ENCODE results near the gene RNASE9. TPM values are rescaled to one million over a fixed set of nuclear protein-coding genes. Genes with fewer than 3 reads are reported as not detected.

Gene RNASE9
- total RNA-seq, 4 donors from 2014 or later, result not detected

DNA sequence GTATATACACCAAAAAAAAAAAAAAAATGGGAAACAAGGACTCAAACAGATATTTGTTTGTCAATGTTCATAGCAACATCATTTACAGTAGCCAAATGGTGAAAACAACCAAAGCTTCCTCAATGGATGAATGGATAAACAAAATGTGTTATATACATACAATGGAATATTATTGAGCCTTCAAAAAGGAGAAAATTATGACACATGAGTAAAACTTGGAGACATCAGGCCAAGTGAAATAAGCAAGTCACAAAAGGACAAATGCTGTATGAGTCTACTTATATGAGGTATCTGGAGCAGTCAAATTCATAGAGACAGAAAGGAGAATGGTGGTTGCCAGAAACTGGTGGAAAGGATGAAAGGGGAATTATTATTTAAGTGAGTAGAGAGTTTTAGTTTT lies 7.8 kb downstream of the RNASE9 start:
- TF ChIP-seq CTCF (IDR thresholded peaks at IDR 0.05; ENCODE audit: low read depth), result no peak

- no peak for TF ChIP-seq CTCF (IDR thresholded peaks at IDR 0.05; ENCODE audit: low read depth)
These were observed 9.2 kb downstream of the RNASE9 start for GRCh38 chr14:20551606-20552005.

- TF ChIP-seq CTCF (IDR thresholded peaks at IDR 0.05; ENCODE audit: low read depth), result no peak
These were observed 9.9 kb downstream of the RNASE9 start for GRCh38 chr14:20550926-20551325.

DNA sequence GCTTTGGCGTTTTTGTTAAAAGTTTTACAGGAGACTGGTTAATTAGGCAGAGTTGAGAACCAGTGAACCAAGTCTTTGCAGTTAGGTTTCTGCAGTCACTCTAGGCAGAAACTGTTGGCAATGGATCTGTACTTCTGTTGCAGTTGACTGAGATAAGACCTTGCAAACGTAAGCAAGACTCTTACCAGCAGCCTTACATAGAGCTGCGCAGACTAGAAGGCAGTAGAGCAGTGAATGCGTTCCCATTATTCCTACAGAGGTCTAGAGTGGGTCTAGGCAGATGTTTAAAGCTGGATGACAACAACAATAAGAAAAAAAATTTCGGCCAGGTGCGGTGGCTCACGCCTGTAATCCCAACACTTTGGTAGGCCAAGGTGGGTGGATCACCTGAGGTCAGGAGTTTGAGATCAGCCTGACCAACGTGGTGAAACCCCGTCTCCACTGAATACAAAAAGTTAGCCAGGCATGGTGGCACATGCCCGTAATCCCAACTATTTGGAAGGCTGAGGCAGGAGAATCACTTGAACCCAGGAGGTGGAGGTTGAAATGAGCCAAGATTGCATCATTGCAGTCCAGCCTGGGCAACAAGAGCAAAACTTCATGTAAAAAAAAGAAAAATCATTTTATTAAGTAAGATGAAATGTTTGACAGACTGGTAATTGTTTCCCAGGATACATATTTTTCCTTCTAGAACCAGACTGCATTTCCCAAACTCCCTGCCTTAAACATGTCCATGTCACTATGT lies 12.3 kb downstream of the RNASE9 start:
- no peak for TF ChIP-seq CTCF (IDR thresholded peaks at IDR 0.05; ENCODE audit: low read depth)

- TF ChIP-seq CTCF (IDR thresholded peaks at IDR 0.05; ENCODE audit: low read depth), result no peak
These were observed 14.0 kb downstream of the RNASE9 start for GRCh38 chr14:20546877-20547276.

DNA sequence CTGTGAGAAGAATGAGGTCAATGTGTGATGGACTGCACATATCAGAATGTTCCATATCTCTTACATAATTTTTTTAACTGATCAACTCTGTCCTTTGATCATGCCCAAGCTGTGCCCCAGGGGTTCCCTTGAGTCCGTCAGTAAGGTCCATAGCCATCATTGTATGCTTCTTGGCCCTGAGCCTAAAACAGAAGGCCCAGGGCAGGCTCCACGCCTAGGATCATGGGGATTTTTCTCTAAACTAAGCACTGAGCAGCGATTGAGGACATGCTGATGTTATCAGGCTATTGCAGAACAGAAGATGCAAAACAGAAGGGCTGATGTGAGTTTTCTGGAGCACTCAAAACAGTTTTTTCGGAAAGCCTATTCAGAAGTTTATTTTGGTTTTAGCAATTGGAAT lies 20.9 kb downstream of the RNASE9 start:
- no peak for TF ChIP-seq CTCF (IDR thresholded peaks at IDR 0.05; ENCODE audit: low read depth)

DNA sequence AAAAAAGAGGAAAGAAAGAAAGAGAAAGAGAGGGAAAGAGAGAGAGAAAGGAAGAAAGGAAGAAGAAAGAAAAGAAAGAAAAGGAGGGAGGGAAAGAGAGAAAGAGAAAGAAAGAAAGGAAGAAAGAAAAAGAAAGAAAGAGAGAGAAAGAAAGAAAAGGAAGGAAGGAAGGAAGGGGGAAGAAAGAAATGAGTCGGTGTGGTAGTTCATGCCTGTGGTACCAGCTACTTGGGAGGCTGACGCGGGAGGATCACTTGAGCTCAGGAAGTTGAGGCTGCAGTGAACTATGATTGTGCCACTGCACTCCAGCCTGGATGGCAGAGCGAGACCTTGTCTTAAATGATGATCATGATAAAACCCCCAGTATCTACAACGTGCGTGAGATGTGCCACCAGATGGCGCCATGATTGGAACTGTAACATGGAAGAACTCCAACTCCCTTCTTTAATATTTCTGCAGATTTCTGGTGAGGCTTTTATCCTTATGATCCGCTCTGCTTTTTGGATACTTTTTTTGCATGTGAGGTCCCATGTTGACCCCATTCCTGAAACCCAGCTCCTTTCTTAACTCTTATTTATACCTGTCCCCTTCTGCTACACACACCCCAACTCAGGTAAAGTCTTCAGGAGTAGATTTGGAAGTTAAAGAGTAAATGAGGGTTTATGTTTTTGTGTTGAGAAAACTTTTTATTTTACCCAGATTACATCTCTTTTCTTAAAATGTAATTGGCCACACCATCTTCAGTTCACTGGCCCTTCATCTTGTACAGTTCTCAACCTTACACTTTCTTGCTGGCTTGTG lies 29.9 kb downstream of the RNASE9 start:
- TF ChIP-seq CTCF (IDR thresholded peaks at IDR 0.05; ENCODE audit: low read depth), result no peak

All from subcutaneous adipose tissue (tissue), 4 donors.